22Rv1 (cell line): ENCODE data around the gene FOXO3B.
"Not testable (repeated sequence)": the region's sequence is repeated elsewhere in the genome, so short reads cannot be mapped to it uniquely, and the experiment has no call there.

Source experiments
- CTCF ChIP-seq: fragments of 450-650 bp; IDR thresholded peaks from 2 replicates; pipeline ENCODE4 v1.5.1; 2017; ENCODE audit warnings: mild to moderate bottlenecking
- ZFX ChIP-seq: fragments of 450-650 bp; IDR thresholded peaks from 2 replicates; pipeline ENCODE4 v1.6.1; 2017; ENCODE audit warnings: antibody characterized with exemption, borderline replicate concordance

GRCh38 chr17:18682668-18683067 is 554 bp upstream of the FOXO3B start:
- TF ChIP-seq CTCF, ZFX: not testable (repeated sequence)
